Muscle of arm (tissue), 12 donors: ENCODE results near the gene PDE4D. TPM values are rescaled to one million over a fixed set of nuclear protein-coding genes. Genes with fewer than 3 reads are reported as not detected.
A peak's percentile ranks its signal among the peaks of the same experiment; 100 is the strongest.

ENCODE experiments used
- DNase-seq: peaks from one replicate; pipeline ENCODE4 v3.0.0-alpha.2; 2013
- polyA plus RNA-seq, 12 donors: library from polyadenylated mRNA; unstranded; fragments of 120-200 nt; gene quantifications; one replicate each; pipeline ENCODE4 v1.2.1, GENCODE V29; 2013; ENCODE audit not compliant: insufficient read length in 12 of 12

Gene PDE4D
- polyA plus RNA-seq, 12 donors = 28.2 to 56.3 (median 41.5) TPM; not detected in 1

- no peak for DNase-seq
Measured at GRCh38 chr5:59366784-59367183, 526.7 kb downstream of the PDE4D start.

GRCh38 chr5:59362438-59362837 is 531.1 kb downstream of the PDE4D start:
- no peak for DNase-seq

- DNase-seq = no peak
Measured at GRCh38 chr5:59361454-59361853, 532.1 kb downstream of the PDE4D start.

- DNase-seq = no peak
Measured at GRCh38 chr5:59360130-59360555, 533.4 kb downstream of the PDE4D start.

- peak; percentile 29 for DNase-seq
Measured at GRCh38 chr5:59358005-59358861, 535.3 kb downstream of the PDE4D start.

GRCh38 chr5:59357381-59357977 is 536.0 kb downstream of the PDE4D start:
- DNase-seq = no peak

- DNase-seq = no peak
Measured at GRCh38 chr5:59356813-59357380, 536.6 kb downstream of the PDE4D start.

GRCh38 chr5:59354811-59355210 is 538.7 kb downstream of the PDE4D start:
- no peak for DNase-seq

GRCh38 chr5:59354274-59354673 is 539.3 kb downstream of the PDE4D start:
- no peak for DNase-seq

GRCh38 chr5:59351076-59351794 is 542.3 kb downstream of the PDE4D start:
- DNase-seq = peak; percentile 81

GRCh38 chr5:59348189-59348588 is 545.3 kb downstream of the PDE4D start:
- DNase-seq = no peak

GRCh38 chr5:59346982-59347381 is 546.5 kb downstream of the PDE4D start:
- no peak for DNase-seq

- DNase-seq = no peak
Measured at GRCh38 chr5:59346514-59346913, 547.0 kb downstream of the PDE4D start.

- DNase-seq = no peak
Measured at GRCh38 chr5:59342181-59342580, 551.3 kb downstream of the PDE4D start.

- no peak for DNase-seq
Measured at GRCh38 chr5:59341760-59342159, 551.8 kb downstream of the PDE4D start.

GRCh38 chr5:59341155-59341554 is 552.4 kb downstream of the PDE4D start:
- no peak for DNase-seq

GRCh38 chr5:59340637-59341036 is 552.9 kb downstream of the PDE4D start:
- no peak for DNase-seq

GRCh38 chr5:59337240-59337639 is 556.3 kb downstream of the PDE4D start:
- DNase-seq = no peak

- DNase-seq = no peak
Measured at GRCh38 chr5:59335544-59335943, 558.0 kb downstream of the PDE4D start.

- DNase-seq = no peak
Measured at GRCh38 chr5:59333416-59333815, 560.1 kb downstream of the PDE4D start.

- DNase-seq = no peak
Measured at GRCh38 chr5:59332236-59332973, 561.1 kb downstream of the PDE4D start.

- DNase-seq = no peak
Measured at GRCh38 chr5:59330680-59331079, 562.8 kb downstream of the PDE4D start.
